GM23338 (cell line): Measurements from ENCODE around the gene PBX3. TPM values are rescaled to one million over a fixed set of nuclear protein-coding genes. Genes with fewer than 3 reads are reported as not detected.

Experiments used
- ATAC-seq: fragments of 200-7000 bp; cut with Tn5 transposase; 3 replicates; pipeline ENCODE4 v1.9.1; 2020
- DNase-seq: peaks from one replicate; pipeline ENCODE4 v3.0.0-alpha.2; 2015; ENCODE audit warnings: low spot score
- H2AFZ ChIP-seq: fragments of 200-600 bp; sonication (generic); 2 replicates; pipeline ENCODE4 v1.8.0; 2016; ENCODE audit warnings: antibody characterized with exemption, mild to moderate bottlenecking, moderate library complexity
- H3F3A ChIP-seq: fragments of 200-600 bp; sonication (generic); replicated peaks from 2 replicates; pipeline ENCODE4 v1.8.0; 2017; ENCODE audit warnings: antibody characterized with exemption, mixed run types, low read depth
- H3K27ac ChIP-seq: fragments of 200-600 bp; sonication (generic); 2 replicates; pipeline ENCODE4 v1.6.1; 2016; ENCODE audit warnings: low read depth
- H3K27me3 ChIP-seq: fragments of 200-600 bp; sonication (generic); 2 replicates; pipeline ENCODE4 v1.8.0; 2016; ENCODE audit warnings: mild to moderate bottlenecking, mixed run types, moderate library complexity; ENCODE audit not compliant: insufficient read depth
- H3K36me3 ChIP-seq: fragments of 200-600 bp; sonication (generic); 2 replicates; pipeline ENCODE4 v1.8.0; 2016; ENCODE audit warnings: mild to moderate bottlenecking; ENCODE audit not compliant: insufficient read depth
- H3K4me1 ChIP-seq: fragments of 200-600 bp; sonication (generic); 2 replicates; pipeline ENCODE4 v1.8.0; 2016; ENCODE audit warnings: mild to moderate bottlenecking, moderate library complexity; ENCODE audit not compliant: insufficient read depth
- H3K4me2 ChIP-seq: fragments of 200-600 bp; sonication (generic); 2 replicates; pipeline ENCODE4 v1.7.1; 2017; ENCODE audit warnings: mixed run types
- H3K4me3 ChIP-seq: fragments of 200-600 bp; sonication (generic); 2 replicates; pipeline ENCODE4 v1.6.1; 2016; ENCODE audit warnings: mixed run types
- H3K79me2 ChIP-seq: fragments of 200-600 bp; sonication (generic); replicated peaks from 2 replicates; pipeline ENCODE4 v1.8.0; 2017; ENCODE audit warnings: mild to moderate bottlenecking; ENCODE audit not compliant: insufficient read depth
- H3K9me2 ChIP-seq: fragments of 200-600 bp; sonication (generic); 2 replicates; pipeline ENCODE4 v1.8.0; 2017; ENCODE audit not compliant: insufficient read depth
- H4K20me1 ChIP-seq: fragments of 200-600 bp; sonication (generic); replicated peaks from 2 replicates; pipeline ENCODE4 v1.8.0; 2017; ENCODE audit warnings: mild to moderate bottlenecking; ENCODE audit not compliant: insufficient read depth
- H3K27ac Mint-ChIP-seq: 2 replicates; pipeline ENCODE4 v1.8.0; 2020; ENCODE audit warnings: inconsistent platforms, mild to moderate bottlenecking, moderate library complexity, mixed read lengths
- H3K27me3 Mint-ChIP-seq: 3 replicates; pipeline ENCODE4 v1.8.0; 2022; ENCODE audit warnings: low read depth, mild to moderate bottlenecking, moderate library complexity, mixed read lengths, inconsistent platforms; ENCODE audit not compliant: insufficient read depth, poor library complexity
- H3K36me3 Mint-ChIP-seq: 3 replicates; pipeline ENCODE4 v1.8.0; 2021; ENCODE audit warnings: low read depth, mild to moderate bottlenecking, inconsistent platforms, moderate library complexity, mixed read lengths
- H3K4me1 Mint-ChIP-seq: 3 replicates; pipeline ENCODE4 v1.8.0; 2020; ENCODE audit warnings: mild to moderate bottlenecking, inconsistent platforms, mixed read lengths
- H3K4me3 Mint-ChIP-seq: 3 replicates; pipeline ENCODE4 v1.8.0; 2021; ENCODE audit warnings: moderate library complexity, mild to moderate bottlenecking, inconsistent platforms, mixed read lengths
- H3K9me3 Mint-ChIP-seq: 3 replicates; pipeline ENCODE4 v1.8.0; 2020; ENCODE audit warnings: moderate library complexity, mild to moderate bottlenecking, inconsistent platforms, mixed read lengths
- CREB1 ChIP-seq: fragments of 250-450 bp; sonication (Bioruptor Pico); IDR thresholded peaks from 2 replicates; pipeline ENCODE4 v1.5.0; 2020; ENCODE audit warnings: low read depth, mild to moderate bottlenecking, moderate library complexity
- CTCF ChIP-seq, 2 experiments: fragments of 200-600 bp in 1 of 2; sonication (generic) in 1 of 2; conservative IDR thresholded peaks; 2 replicates each; pipeline versions ENCODE4 v1.5.1 to v1.6.1; 2016 to 2017; ENCODE audit warnings: antibody characterized with exemption in 2 of 2, low read depth in 2 of 2, mild to moderate bottlenecking in 2 of 2, moderate library complexity in 1 of 2
- ETS1 ChIP-seq: IDR thresholded peaks from 2 replicates; pipeline ENCODE4 v1.6.1; 2016; ENCODE audit warnings: antibody characterized with exemption
- EZH2 ChIP-seq: fragments of 200-600 bp; sonication (generic); IDR thresholded peaks from one replicate; pipeline ENCODE4 v1.8.0; 2017; ENCODE audit warnings: antibody characterized with exemption, mild to moderate bottlenecking, low read depth; ENCODE audit not compliant: unreplicated experiment
- EZH2phosphoT487 ChIP-seq: fragments of 200-600 bp; sonication (generic); IDR thresholded peaks from one replicate; pipeline ENCODE4 v1.8.1; 2018; ENCODE audit warnings: antibody characterized with exemption; ENCODE audit not compliant: unreplicated experiment
- JUNB ChIP-seq: IDR thresholded peaks from one replicate; pipeline ENCODE4 v1.6.1; 2016; ENCODE audit warnings: antibody characterized with exemption; ENCODE audit not compliant: unreplicated experiment
- NANOG ChIP-seq: IDR thresholded peaks from 2 replicates; pipeline ENCODE4 v1.6.1; 2016; ENCODE audit warnings: antibody characterized with exemption, borderline replicate concordance
- POLR2AphosphoS5 ChIP-seq: IDR thresholded peaks from 2 replicates; pipeline ENCODE4 v1.6.1; 2016; ENCODE audit warnings: antibody characterized with exemption, low read depth
- REST ChIP-seq: IDR thresholded peaks from one replicate; pipeline ENCODE4 v1.6.1; 2018; ENCODE audit warnings: antibody characterized with exemption; ENCODE audit not compliant: unreplicated experiment
- STAT1 ChIP-seq: IDR thresholded peaks from one replicate; pipeline ENCODE4 v1.6.1; 2016; ENCODE audit warnings: antibody characterized with exemption; ENCODE audit not compliant: unreplicated experiment
- ZNF114 ChIP-seq: fragments of 250-450 bp; sonication (Bioruptor Pico); IDR thresholded peaks from 2 replicates; pipeline ENCODE4 v1.5.0; 2020; ENCODE audit warnings: mild to moderate bottlenecking, moderate library complexity
- ZNF331 ChIP-seq: fragments of 250-450 bp; sonication (Bioruptor Pico); IDR thresholded peaks from 2 replicates; pipeline ENCODE4 v1.5.0; 2020; ENCODE audit warnings: low read depth, mild to moderate bottlenecking, moderate library complexity
- ZNF462 ChIP-seq: fragments of 250-450 bp; sonication (Bioruptor Pico); IDR thresholded peaks from 2 replicates; pipeline ENCODE4 v1.5.0; 2020; ENCODE audit warnings: mild to moderate bottlenecking, moderate library complexity
- polyA plus RNA-seq: library from polyadenylated mRNA; unstranded; fragments of >200 nt; fragmentation: Nextera tagmentation; extraction: Ambion mirVana; gene quantifications from 2 replicates; pipeline ENCODE4 v1.2.1, GENCODE V29; 2016
- total RNA-seq: library from RNA; depleted of rRNA; stranded (reverse); fragments of >200 nt; shearing (Covaris generic); gene quantifications from 2 replicates; pipeline ENCODE4 v1.2.3, GENCODE V29; 2014

Gene PBX3
- total and polyA plus RNA-seq, 2 experiments from 2014 or later = 28.9 to 50.5 TPM

GRCh38 chr9:125989090-125989501, 241.9 kb downstream of the PBX3 start:
- H3K36me3 ChIP-seq = no peaks in the 10 kb centered on the region
- H3K27ac Mint-ChIP-seq = no peak overlapping the region
- H3K27me3 Mint-ChIP-seq = peaks cover 6% of the 10 kb centered on the region
- H3K79me2 ChIP-seq = no peaks in the 10 kb centered on the region
- H3K4me1 Mint-ChIP-seq = peaks cover 2% of the 10 kb centered on the region; the same call in 1 of the 3 replicates
- TF ChIP-seq CTCF (conservative IDR thresholded peaks at IDR 0.05; ENCODE audit: low read depth in 2 of 2) (no peak), CREB1 (no peak), ZNF114 (no peak), EZH2 (no peak), ZNF331 (no peak), NANOG (no peak), POLR2AphosphoS5 (no peak), STAT1 (no peak), ETS1 (no peak), EZH2phosphoT487 (no peak), ZNF462 (CRISPR knock-in tag) (no peak), REST (no peak), JUNB (no peak)
- ATAC-seq (no peak), DNase-seq (no peak)
- no peak overlapping the region for H3K4me3 Mint-ChIP-seq
- H3K9me3 Mint-ChIP-seq = no peaks in the 10 kb centered on the region
- peaks cover 4% of the 10 kb centered on the region; the same call in 1 of the 2 replicates for H3K9me2 ChIP-seq
- no peaks in the 10 kb centered on the region for H3K4me1 ChIP-seq
- H3K27ac ChIP-seq = no peak overlapping the region
- H2AFZ ChIP-seq = no peak overlapping the region
- H4K20me1 ChIP-seq = no peaks in the 10 kb centered on the region
- no peak overlapping the region for H3K4me2 ChIP-seq
- H3K27me3 ChIP-seq = no peaks in the 10 kb centered on the region
- H3F3A ChIP-seq = no peaks in the 10 kb centered on the region
- no peak overlapping the region for H3K4me3 ChIP-seq
- H3K36me3 Mint-ChIP-seq = no peaks in the 10 kb centered on the region
